GM10266 (cell line): ENCODE measurements around the gene IRF8.

Source experiments
- DNase-seq: peaks from one replicate; pipeline ENCODE4 v3.0.0; 2012; ENCODE audit errors: extremely low spot score
- TF ChIP-seq, protein P1 (sequence below): IDR thresholded peaks from 2 replicates; pipeline ENCODE4 v1.5.1; 2012; ENCODE audit warnings: mild to moderate bottlenecking, low read depth; ENCODE audit not compliant: control insufficient read depth, insufficient read depth; ENCODE audit errors: missing control alignments

Gene IRF8

DNA sequence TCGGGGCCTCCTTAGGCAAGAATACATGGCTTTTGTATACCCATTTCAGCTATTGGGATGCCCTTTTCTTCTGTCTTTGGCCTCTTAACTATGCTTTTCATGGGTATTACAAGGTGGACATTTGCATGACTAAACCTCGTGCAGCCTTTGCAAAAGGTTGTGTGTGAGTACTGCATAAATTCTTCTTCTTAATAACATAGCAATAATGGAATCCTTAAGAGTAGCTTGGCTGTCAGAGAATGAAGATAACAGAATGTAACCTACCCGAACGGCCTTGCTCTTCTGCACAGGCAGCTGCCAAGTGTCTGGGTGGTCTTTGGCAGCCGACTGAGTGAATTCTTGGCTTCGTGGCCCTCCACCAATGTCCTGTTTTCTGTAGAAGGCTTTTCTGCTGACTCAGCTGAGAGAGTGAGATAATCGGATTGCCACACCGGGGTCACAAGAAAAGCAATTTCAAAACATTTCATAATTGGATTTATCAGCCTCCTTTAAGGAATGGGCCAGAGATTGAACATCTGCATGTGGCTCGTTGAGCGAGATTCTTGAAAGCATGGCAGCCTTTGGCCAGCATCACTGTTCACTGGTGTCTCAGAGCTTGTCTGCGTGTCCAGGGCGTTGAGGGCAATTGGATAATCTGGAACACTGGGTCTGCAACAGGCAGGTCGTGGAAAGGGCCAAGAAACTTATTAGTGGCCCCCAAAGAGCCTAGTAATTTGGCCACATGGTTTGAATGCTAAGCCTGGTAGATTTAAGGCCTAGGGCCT lies 13.4 kb downstream of the IRF8 start:
- DNase-seq, result no peak
- TF ChIP-seq, protein P1, sequence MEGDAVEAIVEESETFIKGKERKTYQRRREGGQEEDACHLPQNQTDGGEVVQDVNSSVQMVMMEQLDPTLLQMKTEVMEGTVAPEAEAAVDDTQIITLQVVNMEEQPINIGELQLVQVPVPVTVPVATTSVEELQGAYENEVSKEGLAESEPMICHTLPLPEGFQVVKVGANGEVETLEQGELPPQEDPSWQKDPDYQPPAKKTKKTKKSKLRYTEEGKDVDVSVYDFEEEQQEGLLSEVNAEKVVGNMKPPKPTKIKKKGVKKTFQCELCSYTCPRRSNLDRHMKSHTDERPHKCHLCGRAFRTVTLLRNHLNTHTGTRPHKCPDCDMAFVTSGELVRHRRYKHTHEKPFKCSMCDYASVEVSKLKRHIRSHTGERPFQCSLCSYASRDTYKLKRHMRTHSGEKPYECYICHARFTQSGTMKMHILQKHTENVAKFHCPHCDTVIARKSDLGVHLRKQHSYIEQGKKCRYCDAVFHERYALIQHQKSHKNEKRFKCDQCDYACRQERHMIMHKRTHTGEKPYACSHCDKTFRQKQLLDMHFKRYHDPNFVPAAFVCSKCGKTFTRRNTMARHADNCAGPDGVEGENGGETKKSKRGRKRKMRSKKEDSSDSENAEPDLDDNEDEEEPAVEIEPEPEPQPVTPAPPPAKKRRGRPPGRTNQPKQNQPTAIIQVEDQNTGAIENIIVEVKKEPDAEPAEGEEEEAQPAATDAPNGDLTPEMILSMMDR, result no peak

DNA sequence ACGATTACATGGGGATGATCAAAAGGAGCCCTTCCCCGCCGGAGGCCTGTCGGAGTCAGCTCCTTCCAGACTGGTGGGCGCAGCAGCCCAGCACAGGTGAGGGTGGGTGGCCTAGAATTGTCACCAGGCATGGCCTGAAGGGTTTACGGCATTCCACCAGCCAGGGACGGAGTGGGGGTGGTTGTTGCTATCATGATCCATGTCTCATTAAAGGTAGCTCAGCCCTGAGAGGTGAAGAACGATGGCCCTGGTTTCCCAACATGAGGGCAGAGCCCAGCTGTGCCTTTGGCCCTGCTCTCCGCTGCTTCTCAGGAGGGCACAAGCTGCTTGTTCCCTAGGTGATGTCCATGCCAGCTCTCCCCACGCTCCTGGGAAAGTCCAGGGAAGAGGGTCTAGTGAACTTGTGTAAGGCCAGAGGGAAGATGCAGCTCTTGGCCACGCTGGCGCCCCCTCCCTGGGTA lies 14.2 kb downstream of the IRF8 start:
- no peak for DNase-seq
- TF ChIP-seq, protein P1, result no peak

DNA sequence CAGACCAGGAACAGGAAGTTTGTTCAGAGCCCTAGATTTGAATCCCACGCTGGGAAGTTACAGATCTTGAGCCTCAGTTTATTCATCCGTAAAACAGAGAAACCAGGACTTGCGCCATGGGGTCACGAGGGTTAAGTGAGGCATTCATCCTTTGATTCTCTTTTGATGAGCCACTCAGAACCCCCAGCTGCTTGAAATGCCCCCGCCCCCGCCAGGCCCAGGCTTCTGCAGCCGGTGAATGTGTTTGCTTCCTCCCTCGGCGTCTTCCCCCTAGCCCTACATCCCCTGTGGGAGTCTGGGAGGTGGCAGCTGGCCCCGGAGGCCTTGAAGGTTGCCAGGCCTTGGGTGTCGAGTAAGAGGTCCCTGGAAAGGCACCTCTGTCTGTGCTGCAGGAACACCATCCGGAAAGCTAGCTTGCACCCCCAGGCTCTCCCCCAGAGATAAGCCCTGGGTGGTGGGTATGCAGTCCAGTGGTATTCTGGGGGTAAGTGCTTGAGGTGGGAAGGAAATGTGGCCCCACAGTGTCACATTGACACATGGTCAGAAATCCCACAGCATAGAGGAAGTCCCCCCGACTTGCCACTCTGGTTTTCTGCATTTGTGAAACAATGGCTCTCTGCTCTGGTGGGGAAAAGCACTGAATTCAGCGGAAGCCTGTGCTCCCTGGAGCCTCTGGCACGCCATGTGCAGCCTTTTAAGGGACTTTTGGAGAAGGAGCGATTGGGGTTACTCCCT lies 14.9 kb downstream of the IRF8 start:
- TF ChIP-seq, protein P1, result no peak

DNA sequence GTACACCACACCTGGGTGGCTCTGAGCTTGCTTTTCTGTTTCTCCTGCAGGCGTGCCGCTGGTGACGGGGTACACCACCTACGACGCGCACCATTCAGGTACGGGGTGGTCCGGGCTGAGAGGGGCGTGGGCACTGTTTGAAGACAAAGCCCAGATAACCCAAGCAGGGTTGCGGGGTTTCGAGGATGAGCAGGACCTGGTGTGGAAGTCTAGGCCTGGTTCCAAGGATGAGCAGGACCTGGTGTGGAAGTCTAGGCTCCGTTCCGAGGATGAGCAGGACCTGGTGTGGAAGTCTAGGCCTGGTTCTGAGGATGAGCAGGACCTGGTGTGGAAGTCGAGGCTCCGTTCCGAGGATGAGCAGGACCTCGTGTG lies 15.4 kb downstream of the IRF8 start:
- TF ChIP-seq, protein P1, result no peak
- no peak for DNase-seq

More for the DNA sequence above, 14.9 kb downstream of the IRF8 start:
- no peak for DNase-seq

DNA sequence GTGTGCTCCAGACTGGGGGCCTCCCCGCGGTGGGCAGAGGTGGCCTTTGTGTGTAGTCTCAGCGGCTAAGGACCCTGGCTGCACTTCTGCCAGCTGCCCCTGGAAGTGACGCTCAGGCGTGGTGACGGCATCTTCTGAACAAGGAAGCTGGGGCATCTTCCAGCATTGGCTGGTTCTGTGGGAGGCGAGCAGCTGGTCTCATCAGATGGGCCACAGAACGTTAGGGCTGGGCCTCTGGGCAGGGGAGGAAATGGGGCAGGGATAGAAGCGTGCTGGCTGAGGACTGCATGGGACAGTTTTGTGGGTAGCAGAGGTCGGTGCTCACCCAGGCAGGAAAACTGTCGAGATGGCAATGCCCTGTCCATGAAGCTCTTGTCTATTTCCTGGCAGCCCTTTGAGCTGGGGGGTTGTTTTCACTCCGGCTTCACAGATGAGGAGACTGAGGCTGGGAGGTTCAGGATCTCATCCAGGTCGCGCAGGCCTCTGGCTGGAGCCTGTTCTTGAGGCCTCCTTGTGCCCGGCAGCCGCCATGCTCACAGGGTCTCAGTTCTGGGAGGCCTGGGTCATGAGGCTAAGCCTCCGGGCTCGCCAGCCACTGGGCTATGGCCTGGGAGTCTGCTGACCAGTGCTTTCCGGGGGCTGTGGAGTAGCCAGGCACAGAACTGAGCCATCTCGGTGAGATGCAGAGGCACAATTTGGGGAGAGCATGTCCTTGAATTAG lies 16.3 kb downstream of the IRF8 start:
- TF ChIP-seq, protein P1, result no peak
- no peak for DNase-seq

DNA sequence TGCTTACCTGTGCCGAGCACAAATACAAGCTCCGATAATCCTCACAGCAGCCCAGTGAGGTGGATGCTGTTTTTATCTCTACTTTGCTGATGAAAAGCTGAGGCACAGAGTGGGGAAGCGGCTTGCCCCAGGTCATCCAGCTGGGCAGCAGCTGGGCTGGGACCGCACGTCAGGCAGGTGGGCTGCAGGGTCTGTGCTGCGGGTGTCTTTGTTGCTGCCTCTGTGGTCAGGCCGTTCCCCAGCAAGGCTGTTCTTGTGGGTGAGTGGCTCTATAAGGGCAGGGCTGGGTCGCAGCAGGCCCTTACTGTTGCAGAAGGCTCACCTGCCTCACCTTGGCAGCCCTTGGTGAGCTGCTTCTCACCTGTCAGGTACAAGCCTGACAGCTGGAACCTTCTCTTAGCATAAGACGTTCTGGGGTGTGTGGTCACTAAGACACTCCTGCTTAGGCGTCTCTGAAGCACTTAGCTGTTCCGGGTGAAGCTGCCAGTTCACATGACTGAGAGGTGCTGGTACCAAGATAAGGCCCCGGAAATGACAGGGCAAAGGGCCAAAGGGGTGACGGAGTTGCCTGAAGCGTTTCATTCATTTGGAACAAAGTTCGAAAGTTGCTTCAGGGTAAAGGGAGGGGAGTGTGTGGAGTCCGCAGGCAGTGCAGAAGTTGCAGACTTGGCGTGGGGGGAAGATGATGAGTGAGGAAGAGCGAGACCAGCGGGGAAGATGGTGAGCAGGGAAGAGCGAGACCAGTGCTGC lies 17.4 kb downstream of the IRF8 start:
- TF ChIP-seq, protein P1, result no peak
- no peak for DNase-seq
